Ovary (tissue), 9 donors: ENCODE results near the gene GPX4. TPM values are rescaled to one million over a fixed set of nuclear protein-coding genes. Genes with fewer than 3 reads are reported as not detected.

ENCODE experiments used
- DNase-seq, 5 donors: peaks; one replicate each; pipeline ENCODE4 v3.0.0-alpha.2; 2019 to 2020
- H3K27ac ChIP-seq, 2 donors: fragments of 200-600 bp; one replicate each; pipeline versions ENCODE4 v1.5.1 to v1.8.0; 2019 to 2022
- H3K27me3 ChIP-seq: fragments of 200-600 bp; one replicate; pipeline ENCODE4 v1.8.0; 2022
- H3K36me3 ChIP-seq: fragments of 200-600 bp; sonication (generic); one replicate; pipeline ENCODE4 v1.5.1; 2019
- H3K4me1 ChIP-seq: one replicate; pipeline ENCODE4 v1.8.1; 2013; ENCODE audit warnings: mild to moderate bottlenecking, moderate library complexity; ENCODE audit not compliant: insufficient read depth
- H3K4me3 ChIP-seq: fragments of 200-600 bp; sonication (generic); one replicate; pipeline ENCODE4 v1.5.1; 2017
- H3K9me3 ChIP-seq, 2 donors: fragments of 200-600 bp in 1 of 2; sonication (generic) in 1 of 2; one replicate each; pipeline versions ENCODE4 v1.5.1 to v1.8.1; 2013 to 2019; ENCODE audit warnings: mild to moderate bottlenecking in 1 of 2, moderate library complexity in 1 of 2
- CTCF ChIP-seq, 3 donors: fragments of 450-650 bp in 2 of 3; fragments of 200-600 bp in 1 of 3; IDR thresholded peaks; one replicate each; pipeline versions ENCODE4 v1.5.1 to v1.8.0; 2016 to 2022; ENCODE audit warnings: antibody characterized with exemption in 3 of 3, mild to moderate bottlenecking in 1 of 3
- EP300 ChIP-seq: sonication (generic); formaldehyde crosslinking; IDR thresholded peaks from one replicate; pipeline ENCODE4 v1.6.1; 2017; ENCODE audit warnings: antibody characterized with exemption
- POLR2A ChIP-seq: fragments of 450-650 bp; IDR thresholded peaks from one replicate; pipeline ENCODE4 v1.6.1; 2017; ENCODE audit warnings: antibody characterized with exemption, mild to moderate bottlenecking, moderate library complexity
- WGBS, 3 donors: extraction: QIAGEN DNeasy Blood & Tissue Kit in 1 of 3; methylation state at CpG; one replicate each; pipeline versions ENCODE4 v1.1.5 to v1.1.7; 2013 to 2017; 5-methylcytosine and 5-hydroxymethylcytosine counted together
- intact Hi-C, 4 donors: fragments of 100-400 bp; cut with DNase I; formaldehyde crosslinking; loops; one replicate each; pipeline versions ENCODE4 v1.11.0 to v1.15.1; 2022 to 2023
- polyA plus RNA-seq, 2 donors: library from polyadenylated mRNA; stranded (reverse); fragments of 200-250 nt in 1 of 2; fragments of 350-450 nt in 1 of 2; fragmentation: Illumina TruSeq in 1 of 2; extraction: RNeasy Lipid Tissue Mini Kit (QIAGEN cat#74804) in 1 of 2; gene quantifications; one replicate each; pipeline ENCODE4 v1.2.3, GENCODE V29; 2013 to 2014
- total RNA-seq, 7 donors: library from RNA; depleted of rRNA in 2 of 7; stranded (reverse); fragments of >200 nt in 2 of 7; fragmentation: NEBNext Ultra II Directional in 3 of 7; extraction: Animal tissue kit (Norgen Biotek cat#: 25700) in 3 of 7; gene quantifications; one replicate each; pipeline versions ENCODE4 v1.1.0 to v1.2.4, GENCODE V29; 2016 to 2023
- donor health status: DM: no; HTN: no; CAD: no; lungs with moderate emphysema.
- donor health status: DM: no; HTN: no; CAD: no.
- donor health status: Bipolar disorder and iron deficiency.
- donor health status: DM: yes; HTN: yes; CAD: no.
- donor health status: DM: no; HTN: no; CAD: no.
- donor health status: DM: yes; HTN: yes; CAD: no.

Gene GPX4
- total and polyA plus RNA-seq, 9 donors = 189 to 450 (median 247) TPM

- DNase-seq = no peak
- no peak for TF ChIP-seq CTCF (IDR thresholded peaks at IDR 0.05)
- TF ChIP-seq POLR2A = no peak
- TF ChIP-seq EP300 = no peak
- Histone ChIP-seq H3K9me3 (no peaks in the 10 kb centered on the region), H3K27me3 (no peaks in the 10 kb centered on the region), H3K4me3 (no peak overlapping the region), H3K4me1 (peaks cover 4% of the 10 kb centered on the region), H3K36me3 (no peaks in the 10 kb centered on the region), H3K27ac (no peak overlapping the region)
- intact Hi-C loops = no loop called here
- WGBS, 3 donors = 53 to 65% (median 61%) methylated on average over 21 of the region's 21 CpGs
Measured at GRCh38 chr19:1086613-1087012, 17.2 kb upstream of the GPX4 start.

- no peak for DNase-seq
- no peaks in the 10 kb centered on the region for H3K27me3 ChIP-seq
- intact Hi-C loops = no loop called here
- no peaks in the 10 kb centered on the region for H3K4me1 ChIP-seq
- H3K27ac ChIP-seq = no peak overlapping the region
- H3K36me3 ChIP-seq = no peaks in the 10 kb centered on the region
- no peaks in the 10 kb centered on the region for H3K9me3 ChIP-seq
- 63 to 74% (median 72%) methylated on average over 27 of the region's 27 CpGs for WGBS, 3 donors
- TF ChIP-seq CTCF (IDR thresholded peaks at IDR 0.05) = no peak
- TF ChIP-seq EP300 = no peak
- TF ChIP-seq POLR2A = no peak
- no peak overlapping the region for H3K4me3 ChIP-seq
Measured at GRCh38 chr19:1087813-1088415, 15.9 kb upstream of the GPX4 start.

DNA sequence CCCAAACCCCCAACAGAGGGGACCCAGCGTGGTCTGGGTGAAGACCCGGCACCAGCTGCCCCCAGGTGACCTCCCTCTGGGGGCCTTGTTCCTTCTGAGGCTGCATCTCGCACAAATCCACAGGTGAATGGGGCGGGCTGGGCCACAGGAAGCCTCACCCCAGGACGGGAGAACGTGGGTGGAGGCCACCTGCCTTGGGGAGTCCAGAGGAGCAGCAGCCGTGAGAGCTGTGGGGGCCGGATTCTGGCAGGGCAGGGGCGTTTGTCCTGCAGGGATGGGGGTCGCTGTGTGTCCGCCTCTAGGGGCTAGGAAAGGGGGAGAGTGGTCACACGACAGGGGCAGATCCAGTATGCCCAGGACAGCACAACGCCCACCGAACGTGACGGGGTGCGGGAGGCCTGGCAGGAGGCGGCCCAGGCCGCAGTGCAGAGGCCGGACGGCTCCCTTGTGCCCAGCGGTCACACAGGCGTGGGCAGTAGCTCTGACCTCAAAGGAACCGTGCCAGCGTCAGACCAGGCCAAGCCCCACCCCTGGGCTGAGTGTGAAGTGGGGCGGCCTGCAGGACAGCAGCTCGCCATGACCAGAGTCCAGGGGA, 15.3 kb upstream of the GPX4 start:
- Histone ChIP-seq H3K36me3 (no peaks in the 10 kb centered on the region), H3K4me1 (no peaks in the 10 kb centered on the region), H3K27ac (no peak overlapping the region), H3K9me3 (no peaks in the 10 kb centered on the region), H3K27me3 (no peaks in the 10 kb centered on the region), H3K4me3 (no peak overlapping the region)
- no peak for DNase-seq
- TF ChIP-seq CTCF (IDR thresholded peaks at IDR 0.05) (no peak), POLR2A (no peak), EP300 (no peak)
- intact Hi-C loops = no loop called here
- 78 to 90% (median 86%) methylated on average over 27 of the region's 27 CpGs for WGBS, 3 donors

- H3K4me3 ChIP-seq = no peak overlapping the region
- WGBS, 3 donors = 92 to 93% (median 93%) methylated on average over 31 to 32 of the region's 32 CpGs
- DNase-seq = no peak
- no peak for TF ChIP-seq EP300
- TF ChIP-seq POLR2A = no peak
- no peak for TF ChIP-seq CTCF (IDR thresholded peaks at IDR 0.05)
- H3K27me3 ChIP-seq = no peaks in the 10 kb centered on the region
- intact Hi-C loops = no loop called here
- no peaks in the 10 kb centered on the region for H3K36me3 ChIP-seq
- no peak overlapping the region for H3K27ac ChIP-seq
- H3K4me1 ChIP-seq = peaks cover 5% of the 10 kb centered on the region
- H3K9me3 ChIP-seq = no peaks in the 10 kb centered on the region
Measured at GRCh38 chr19:1089126-1089771, 14.5 kb upstream of the GPX4 start.
